Small intestine (tissue), 7 donors: ENCODE results near the gene ARFGEF3. TPM values are rescaled to one million over a fixed set of nuclear protein-coding genes. Genes with fewer than 3 reads are reported as not detected.
"Not testable (repeated sequence)": the region's sequence is repeated elsewhere in the genome, so short reads cannot be mapped to it uniquely, and the experiment has no call there.

Experiments
- DNase-seq, 2 donors: peaks; one replicate each; pipeline versions ENCODE4 v3.0.0 to v3.0.0-alpha.2; 2013
- FAIRE-seq: peaks from 2 replicates; lab custom pipeline; 2012; peaks lifted over from hg19 to GRCh38; lab: Jason Lieb, UNC
- H3K27ac ChIP-seq, 3 donors: one replicate each; pipeline ENCODE4 v1.5.1; 2013; ENCODE audit warnings: low read length in 2 of 3, mild to moderate bottlenecking in 2 of 3, control low read depth in 1 of 3, inconsistent platforms in 1 of 3, low read depth in 1 of 3, moderate library complexity in 1 of 3
- H3K27me3 ChIP-seq, 3 donors: one replicate each; pipeline ENCODE4 v1.6.1; 2013; ENCODE audit warnings: low read length in 3 of 3, inconsistent platforms in 1 of 3; ENCODE audit not compliant: control insufficient read depth in 3 of 3, insufficient read depth in 3 of 3
- H3K36me3 ChIP-seq, 3 donors: one replicate each; pipeline ENCODE4 v1.6.1; 2013; ENCODE audit warnings: low read length in 3 of 3, inconsistent platforms in 1 of 3, low read depth in 1 of 3, mild to moderate bottlenecking in 1 of 3, moderate library complexity in 1 of 3; ENCODE audit not compliant: control insufficient read depth in 3 of 3, insufficient read depth in 2 of 3
- H3K4me1 ChIP-seq, 3 donors: one replicate each; pipeline ENCODE4 v1.6.1; 2013; ENCODE audit warnings: low read length in 2 of 3, inconsistent platforms in 1 of 3, low read depth in 1 of 3, mild to moderate bottlenecking in 1 of 3, moderate library complexity in 1 of 3; ENCODE audit not compliant: control insufficient read depth in 3 of 3, insufficient read depth in 2 of 3
- H3K4me3 ChIP-seq, 3 donors: one replicate each; pipeline ENCODE4 v1.5.1; 2013; ENCODE audit warnings: low read length in 3 of 3, control low read depth in 1 of 3, inconsistent platforms in 1 of 3, low read depth in 1 of 3, mild to moderate bottlenecking in 1 of 3, moderate library complexity in 1 of 3
- H3K9me3 ChIP-seq, 2 donors: one replicate each; pipeline ENCODE4 v1.6.1; 2013; ENCODE audit warnings: low read depth in 1 of 2, low read length in 1 of 2; ENCODE audit not compliant: control insufficient read depth in 2 of 2, insufficient read depth in 1 of 2
- WGBS, 3 donors: extraction: QIAGEN DNeasy Blood & Tissue Kit; methylation state at CpG; one replicate each; pipeline ENCODE4 v1.1.7; 2013; 5-methylcytosine and 5-hydroxymethylcytosine counted together
- polyA plus RNA-seq, 4 donors: library from polyadenylated mRNA; stranded (reverse) in 3 of 4; unstranded in 1 of 4; fragments of 200-250 nt in 3 of 4; fragments of 120-200 nt in 1 of 4; gene quantifications; one replicate each; pipeline versions ENCODE4 v1.2.1 to v1.2.3, GENCODE V29; 2013
- donor health status: healthy with polysubstance abuse.
- donor health status: control.
- donor health status: control.
- donor health status: Bipolar disorder and iron deficiency.
- donor health status: healthy.

Gene ARFGEF3
- polyA plus RNA-seq, 4 donors = 0.27 to 6.2 (median 2.9) TPM

- FAIRE-seq (no peak), DNase-seq (peak; percentile 70 to 73)
- WGBS, 3 donors = 63 to 79% (median 75%) methylated on average over 11 of the region's 11 CpGs
Measured at GRCh38 chr6:138287144-138287955, 125.6 kb downstream of the ARFGEF3 start.

GRCh38 chr6:138288428-138289085 is 126.8 kb downstream of the ARFGEF3 start:
- not testable (repeated sequence) for FAIRE-seq

More at GRCh38 chr6:138287144-138287955, 125.6 kb downstream of the ARFGEF3 start:
- Histone ChIP-seq H3K27ac (no peak overlapping the region), H3K27me3 (no peaks in the 10 kb centered on the region), H3K4me3 (no peak overlapping the region), H3K4me1 (no peaks in the 10 kb centered on the region), H3K36me3 (no peaks in the 10 kb centered on the region), H3K9me3 (no peaks in the 10 kb centered on the region)

GRCh38 chr6:138289739-138290138 is 128.0 kb downstream of the ARFGEF3 start:
- FAIRE-seq (no peak), DNase-seq (peak; percentile 28 to 48)
- no peak overlapping the region for H3K4me3 ChIP-seq
- no peaks in the 10 kb centered on the region for H3K4me1 ChIP-seq
- WGBS, 3 donors = 21 to 42% (median 32%) methylated on average over 6 of the region's 6 CpGs
- H3K36me3 ChIP-seq = no peaks in the 10 kb centered on the region
- H3K27ac ChIP-seq = no peak overlapping the region
- H3K9me3 ChIP-seq = no peaks in the 10 kb centered on the region
- no peaks in the 10 kb centered on the region for H3K27me3 ChIP-seq

More at GRCh38 chr6:138288428-138289085, 126.8 kb downstream of the ARFGEF3 start:
- not testable (repeated sequence) for H3K4me1 ChIP-seq, H3K36me3 ChIP-seq, H3K27ac ChIP-seq, H3K9me3 ChIP-seq, H3K4me3 ChIP-seq, H3K27me3 ChIP-seq, DNase-seq
- 88 to 94% (median 92%) methylated on average over 6 of the region's 6 CpGs for WGBS, 3 donors

- Histone ChIP-seq H3K9me3 (no peaks in the 10 kb centered on the region), H3K27me3 (no peaks in the 10 kb centered on the region), H3K27ac (no peak overlapping the region), H3K36me3 (no peaks in the 10 kb centered on the region), H3K4me1 (no peaks in the 10 kb centered on the region), H3K4me3 (no peak overlapping the region)
- FAIRE-seq (no peak), DNase-seq (peak in 1 of 2 donors; percentile 45)
- WGBS, 3 donors = 71 to 75% (median 75%) methylated on average over 5 of the region's 5 CpGs
Measured at GRCh38 chr6:138290423-138290962, 128.8 kb downstream of the ARFGEF3 start.

- Histone ChIP-seq H3K27ac (no peak overlapping the region), H3K9me3 (no peaks in the 10 kb centered on the region), H3K27me3 (no peaks in the 10 kb centered on the region), H3K4me3 (no peak overlapping the region), H3K36me3 (no peaks in the 10 kb centered on the region), H3K4me1 (no peaks in the 10 kb centered on the region)
- 86 to 93% (median 92%) methylated on average over 20 to 21 of the region's 21 CpGs for WGBS, 3 donors
- DNase-seq (no peak), FAIRE-seq (no peak)
Measured at GRCh38 chr6:138291036-138291848, 129.5 kb downstream of the ARFGEF3 start.

- no peak overlapping the region for H3K27ac ChIP-seq
- 89 to 97% (median 90%) methylated on average over 24 to 28 of the region's 28 CpGs for WGBS, 3 donors
- H3K36me3 ChIP-seq = no peaks in the 10 kb centered on the region
- no peaks in the 10 kb centered on the region for H3K4me1 ChIP-seq
- FAIRE-seq (no peak), DNase-seq (no peak)
- no peaks in the 10 kb centered on the region for H3K27me3 ChIP-seq
- no peak overlapping the region for H3K4me3 ChIP-seq
- H3K9me3 ChIP-seq = no peaks in the 10 kb centered on the region
Measured at GRCh38 chr6:138291849-138292181, 130.1 kb downstream of the ARFGEF3 start.

- Histone ChIP-seq H3K36me3 (no peaks in the 10 kb centered on the region), H3K9me3 (no peaks in the 10 kb centered on the region), H3K27me3 (no peaks in the 10 kb centered on the region), H3K27ac (no peak overlapping the region), H3K4me3 (no peak overlapping the region), H3K4me1 (no peaks in the 10 kb centered on the region)
- no peak for DNase-seq
- FAIRE-seq = no peak
- WGBS, 3 donors = 86 to 89% (median 89%) methylated on average over 6 of the region's 6 CpGs
Measured at GRCh38 chr6:138292482-138292881, 130.7 kb downstream of the ARFGEF3 start.
